HL-60/S4 treated with phorbol 12-myristate 13-acetate at 8.2 ng/mL for 4 days and 3 days (cell line): ENCODE measurements around the gene FAM89B.

Source experiments
- in situ Hi-C: fragments of 300-500 bp; cut with MboI; formaldehyde crosslinking; loops from 2 replicates; pipeline ENCODE4 v1.15.0; 2022; ENCODE audit warnings: low sequenced_read_pairs

The FAM89B gene

DNA sequence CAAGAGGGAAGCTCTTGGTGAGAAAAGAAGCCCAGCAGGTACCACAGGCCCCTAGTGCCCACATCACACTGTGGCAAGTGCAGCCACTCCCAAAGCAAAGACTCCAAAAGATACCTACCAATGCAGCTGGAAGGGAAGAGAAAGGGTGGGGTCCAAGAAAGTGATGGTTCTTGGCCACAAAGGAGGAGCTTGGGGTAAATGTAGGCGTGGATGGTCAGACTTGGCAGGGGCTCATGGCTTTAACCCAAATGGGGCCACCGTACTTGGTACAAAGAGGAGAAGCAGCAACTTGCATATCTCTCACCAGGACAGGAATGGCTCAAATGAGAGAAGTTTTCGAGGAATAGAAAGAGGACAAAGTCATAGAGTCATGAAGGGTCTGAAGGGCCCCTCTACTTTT is 36.9 kb downstream of the FAM89B start:
- in situ Hi-C loops: no loop called here

DNA sequence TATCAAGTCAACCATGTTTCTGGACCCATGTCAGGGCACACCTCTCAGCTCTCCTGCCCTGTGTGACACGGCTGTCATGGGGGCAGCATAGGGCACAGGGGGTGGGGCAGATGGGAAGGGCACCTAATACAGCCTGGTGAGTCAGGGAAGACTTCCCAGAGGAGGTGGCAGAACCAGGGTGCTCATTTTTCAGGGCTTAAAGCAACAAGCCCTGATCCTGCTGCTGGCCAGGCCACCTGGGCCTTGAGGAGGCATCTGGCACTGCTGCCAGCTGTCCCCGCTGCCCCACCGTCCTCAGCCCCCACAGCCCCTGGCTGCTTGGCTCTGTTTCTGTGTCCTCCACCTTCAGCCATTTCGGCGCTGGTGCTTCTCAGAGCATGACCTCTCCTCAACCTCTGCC is 37.3 kb downstream of the FAM89B start:
- in situ Hi-C loops: no loop called here

DNA sequence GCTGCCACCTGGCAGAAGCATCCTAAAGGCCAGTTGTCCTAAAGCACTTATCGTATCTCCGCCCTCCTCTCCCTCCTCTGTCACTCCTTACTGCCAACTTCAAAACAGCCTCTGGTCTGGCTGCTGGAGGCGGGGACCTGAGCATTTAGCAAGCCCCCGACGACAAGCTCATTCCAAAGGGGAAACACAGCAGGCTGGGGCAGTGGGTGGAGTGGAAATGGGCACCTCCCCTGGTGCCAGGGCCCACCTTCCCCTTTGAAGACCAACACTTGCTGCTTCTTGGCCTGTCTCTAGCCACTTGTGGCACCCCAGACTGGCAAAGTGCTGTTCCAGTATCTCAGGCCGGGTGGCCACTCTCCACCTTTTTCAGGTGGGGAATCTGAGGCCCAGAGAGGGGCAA is 38.1 kb downstream of the FAM89B start:
- in situ Hi-C loops: no loop called here

DNA sequence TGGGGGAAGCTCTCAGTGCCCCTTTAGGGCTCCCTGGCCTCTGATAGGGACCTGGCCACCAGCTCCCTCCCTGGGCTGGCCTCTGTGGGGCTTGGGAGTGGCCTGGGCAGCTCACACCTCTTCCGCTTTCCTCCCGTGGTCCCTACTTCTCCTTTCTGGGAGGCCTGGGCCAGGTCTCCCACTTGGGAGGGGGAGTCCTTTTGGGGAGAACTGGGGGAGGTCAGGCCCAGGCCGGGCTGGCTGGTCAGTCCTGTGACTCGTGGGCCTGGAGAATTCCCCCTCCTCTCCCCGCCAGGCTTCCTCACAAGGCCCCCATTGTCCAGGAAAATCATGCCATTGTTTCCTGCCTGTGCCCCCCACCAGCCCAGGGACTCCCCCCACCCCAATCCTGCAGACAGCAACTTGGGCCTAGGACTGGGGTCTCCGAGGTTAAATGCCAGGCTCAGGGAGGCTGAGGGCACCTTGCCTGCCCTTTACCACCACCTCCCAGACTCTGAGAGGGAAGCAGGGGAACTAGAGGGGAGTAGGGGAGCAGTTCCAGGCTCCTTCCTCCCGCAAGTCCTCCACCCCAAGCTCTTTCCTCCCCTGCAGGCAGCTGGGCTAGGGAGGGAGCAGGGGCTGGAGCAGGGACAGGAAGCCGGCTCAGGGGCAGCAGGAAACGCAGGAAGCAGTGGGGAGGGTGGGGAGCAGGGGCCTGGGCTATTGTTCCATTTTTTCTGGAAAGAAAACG is 38.9 kb downstream of the FAM89B start:
- in situ Hi-C loops: no loop called here

DNA sequence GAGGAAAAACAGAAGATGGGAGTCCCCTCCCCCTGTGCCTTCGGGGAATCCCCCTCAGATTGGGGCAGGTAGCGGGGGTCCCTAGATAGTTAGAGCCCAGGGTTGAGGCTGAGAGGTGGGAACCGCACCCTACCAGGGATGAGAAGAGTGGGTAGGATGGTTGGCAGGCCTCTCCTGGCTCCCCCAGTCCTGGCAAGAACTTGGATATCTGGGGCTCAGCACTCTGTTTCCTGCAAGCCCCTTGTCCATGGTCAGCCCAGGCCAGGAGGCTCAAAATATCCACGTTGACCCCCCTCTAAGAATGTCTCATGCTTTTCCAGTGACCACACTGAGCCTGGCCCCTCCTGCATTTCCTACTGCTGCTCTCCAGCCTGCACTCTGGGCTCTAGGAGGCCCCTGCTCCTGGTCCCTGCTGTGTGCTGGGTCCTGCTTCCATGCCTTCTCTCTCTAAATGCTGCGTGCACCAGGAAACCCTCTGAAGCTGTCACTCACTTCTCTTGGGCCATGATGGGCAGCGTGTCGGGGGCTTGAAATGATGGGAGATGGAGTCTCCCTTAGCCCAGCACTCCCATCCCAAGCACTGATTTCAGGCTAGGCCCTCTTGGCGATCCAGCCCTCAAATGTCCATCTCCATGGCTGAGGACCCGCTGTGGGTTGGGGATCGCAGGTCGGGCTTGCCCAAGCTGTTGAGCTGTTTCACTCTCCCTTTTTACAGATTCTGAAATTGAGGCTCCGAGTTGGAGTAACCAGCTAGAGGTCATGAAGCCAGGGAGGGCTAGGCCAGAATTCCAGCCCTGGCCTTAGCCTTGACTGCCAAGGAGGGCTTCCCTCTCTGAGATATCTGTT is 39.6 kb downstream of the FAM89B start:
- in situ Hi-C loops: no loop called here

DNA sequence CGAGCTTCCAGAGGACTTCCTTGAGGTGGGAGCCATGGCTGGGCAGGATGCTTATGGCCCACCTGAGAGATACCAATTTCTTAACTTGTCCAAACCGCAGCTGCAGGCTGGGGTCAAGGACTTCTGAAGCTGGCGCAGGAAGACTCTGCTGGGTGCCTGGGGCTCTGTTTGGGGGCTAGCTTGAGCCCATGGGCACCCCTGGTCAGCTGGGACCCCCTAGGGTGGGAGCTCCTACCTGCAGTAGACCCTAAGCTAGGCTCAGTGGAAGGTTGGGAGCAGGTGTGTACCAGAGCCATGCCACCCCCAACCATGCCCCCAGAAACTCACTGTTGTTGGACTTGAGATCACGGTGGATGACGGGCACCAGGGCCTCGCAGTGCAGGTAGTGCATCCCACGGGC is 40.4 kb downstream of the FAM89B start:
- in situ Hi-C loops: no loop called here

DNA sequence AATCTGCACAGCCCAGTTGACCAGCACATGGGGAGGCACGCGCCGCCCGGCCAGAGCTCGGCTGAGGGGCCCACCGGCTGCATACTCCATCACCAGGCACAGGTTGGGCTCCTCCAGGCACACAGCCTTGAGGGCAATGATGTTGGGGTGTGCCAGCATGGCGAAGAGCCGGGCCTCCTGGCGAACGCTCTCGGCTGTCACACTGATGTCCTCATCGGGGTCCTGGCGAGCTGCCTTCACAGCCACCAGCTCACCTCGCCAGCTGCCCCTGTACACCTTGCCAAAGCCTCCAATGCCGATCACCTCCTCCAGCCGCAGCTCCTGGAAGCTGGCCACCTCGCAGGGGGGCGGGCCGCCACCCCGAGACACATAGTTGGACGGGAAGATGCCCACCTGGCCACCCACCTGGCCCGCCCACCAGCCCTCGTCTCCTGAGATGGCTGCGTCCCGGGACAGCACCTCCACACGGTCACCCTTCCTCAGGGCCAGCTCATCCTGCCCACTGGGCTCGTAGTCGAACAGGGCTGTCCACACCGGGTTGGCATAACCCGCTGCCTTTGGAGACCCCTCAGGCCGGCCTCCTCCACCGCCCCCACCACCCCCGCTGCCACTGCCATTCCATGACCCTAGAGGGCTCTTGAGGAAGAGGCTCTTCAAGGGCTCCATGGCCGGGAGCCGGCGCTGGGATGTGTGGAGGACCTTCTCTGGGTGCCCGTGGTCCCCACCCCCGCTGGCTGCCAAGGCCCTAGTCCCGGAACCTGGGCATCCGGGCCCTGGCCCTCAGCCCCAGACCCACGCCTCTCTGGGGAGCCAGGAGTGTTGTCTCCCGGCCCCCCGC is 41.0 kb downstream of the FAM89B start:
- in situ Hi-C loops: no loop called here

DNA sequence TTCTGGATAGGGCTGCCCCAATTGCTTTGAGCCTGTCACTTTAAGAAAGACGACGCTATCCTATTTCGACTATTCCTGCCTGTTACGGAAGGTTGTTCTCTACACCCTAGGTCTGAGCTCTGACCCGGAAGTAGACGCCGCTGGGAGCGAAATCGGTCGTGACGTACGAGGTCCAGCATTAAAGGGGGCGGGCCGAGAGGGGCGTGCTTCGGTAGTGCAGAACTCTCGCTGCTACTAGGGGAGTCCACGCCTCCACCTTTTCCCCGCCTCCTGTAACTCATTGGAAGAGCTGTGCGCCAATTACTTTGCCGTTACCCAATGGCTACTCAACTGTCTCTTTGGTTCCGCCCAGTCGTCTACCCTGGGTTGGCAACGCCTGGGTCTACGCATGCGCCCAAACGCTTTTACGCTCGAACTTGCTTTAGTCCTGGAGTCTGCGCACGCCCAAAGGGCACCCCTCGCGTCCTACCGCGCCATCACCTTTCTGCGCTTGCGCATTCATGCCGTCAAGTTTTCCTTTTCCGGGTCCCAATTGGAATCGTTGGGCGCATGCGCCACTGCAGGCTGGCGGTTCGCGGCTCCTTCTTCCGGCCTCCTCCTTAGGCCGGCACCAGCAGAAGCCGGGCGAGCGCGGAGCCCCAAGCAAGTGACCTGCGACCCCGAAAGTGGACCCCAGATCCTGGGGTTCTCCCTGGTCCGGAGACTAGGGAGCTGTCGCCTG is 43.1 kb downstream of the FAM89B start, which contains the start of gene PCNX3:
Gene PCNX3 (plus strand): TSS at position 548 of the 721 bp plus-strand sequence. CDS start 536 bp downstream, outside the sequence.
- in situ Hi-C loops: no loop called here

DNA sequence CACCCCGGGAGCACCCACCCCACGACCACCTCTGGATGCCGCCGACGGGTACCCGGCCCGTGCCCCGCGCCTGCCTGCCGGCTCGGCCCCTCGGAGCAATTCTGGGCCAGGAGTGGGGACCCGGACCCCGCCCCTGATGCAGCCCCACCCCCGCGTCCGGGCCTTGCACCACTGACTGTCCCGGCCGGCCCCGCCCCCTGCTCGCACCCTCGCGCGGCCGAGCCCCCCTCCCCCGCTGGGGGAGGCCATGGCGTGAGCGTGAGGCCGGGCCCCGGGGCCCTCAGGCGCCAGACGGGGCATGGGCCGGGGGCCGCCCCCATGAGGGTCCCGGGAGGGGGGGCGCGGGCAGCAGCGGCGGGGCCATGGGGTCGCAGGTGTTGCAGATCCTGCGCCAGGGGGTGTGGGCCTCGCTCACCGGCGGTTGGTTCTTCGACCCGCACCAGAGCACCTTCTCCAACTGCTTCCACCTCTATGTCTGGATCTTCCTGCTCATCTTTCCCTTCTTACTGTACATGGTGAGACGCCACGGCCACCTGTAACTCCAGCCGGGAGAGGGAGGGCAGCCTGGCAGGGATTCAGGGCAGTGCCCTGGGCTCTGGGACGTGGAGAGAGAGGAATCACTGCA is 43.7 kb downstream of the FAM89B start:
- in situ Hi-C loops: no loop called here

DNA sequence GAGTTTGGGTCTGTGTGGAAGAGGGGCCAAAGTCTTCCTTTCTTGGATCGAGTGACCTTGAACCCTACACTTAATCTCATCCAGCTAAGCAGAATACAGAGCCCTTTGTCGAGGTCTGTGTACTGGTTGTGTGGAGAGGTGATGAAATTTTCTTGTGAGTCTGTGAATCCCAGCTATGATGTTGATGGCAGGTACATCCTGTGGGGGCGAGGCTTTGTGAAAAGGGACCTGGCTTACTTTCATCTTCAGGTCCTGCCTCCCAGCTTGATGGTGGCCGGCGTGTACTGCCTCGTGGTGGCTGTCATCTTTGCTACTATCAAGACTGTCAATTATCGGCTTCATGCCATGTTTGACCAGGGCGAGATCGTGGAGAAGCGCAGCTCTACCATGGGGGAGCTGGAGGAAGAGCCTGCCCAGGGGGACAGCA is 44.2 kb downstream of the FAM89B start:
- in situ Hi-C loops: no loop called here

DNA sequence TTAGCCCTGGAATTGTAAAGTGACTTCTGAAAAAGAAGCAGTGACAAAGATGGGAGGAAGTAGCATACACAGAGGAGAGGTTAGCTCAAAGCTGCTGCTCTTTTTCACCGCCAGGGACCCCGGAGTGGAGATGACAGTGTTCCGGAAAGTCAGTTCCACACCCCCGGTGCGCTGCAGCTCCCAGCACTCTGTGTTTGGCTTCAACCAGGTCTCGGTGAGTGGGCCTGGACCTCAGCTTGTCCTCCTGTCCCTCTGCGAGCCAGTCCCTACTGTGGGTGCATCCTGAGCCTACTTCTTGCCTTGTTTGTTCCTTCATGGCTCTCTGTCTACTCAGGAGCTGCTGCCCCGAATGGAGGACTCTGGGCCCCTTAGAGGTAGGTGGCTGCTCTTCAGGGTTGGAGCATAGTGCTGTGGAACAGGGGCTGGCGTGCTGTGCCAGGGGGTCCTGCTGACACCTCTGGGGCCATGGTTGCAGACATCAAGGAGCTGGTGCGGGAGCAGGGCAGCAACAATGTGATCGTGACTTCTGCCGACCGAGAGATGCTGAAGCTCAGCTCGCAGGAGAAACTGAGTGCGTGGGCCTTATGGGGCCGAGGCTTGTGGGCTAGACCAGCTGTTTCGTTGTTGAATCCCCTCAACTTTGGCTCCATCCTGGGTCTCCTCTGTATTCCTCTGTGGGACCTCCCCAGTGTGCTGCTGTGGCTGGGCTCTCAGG is 45.0 kb downstream of the FAM89B start:
- in situ Hi-C loops: no loop called here

DNA sequence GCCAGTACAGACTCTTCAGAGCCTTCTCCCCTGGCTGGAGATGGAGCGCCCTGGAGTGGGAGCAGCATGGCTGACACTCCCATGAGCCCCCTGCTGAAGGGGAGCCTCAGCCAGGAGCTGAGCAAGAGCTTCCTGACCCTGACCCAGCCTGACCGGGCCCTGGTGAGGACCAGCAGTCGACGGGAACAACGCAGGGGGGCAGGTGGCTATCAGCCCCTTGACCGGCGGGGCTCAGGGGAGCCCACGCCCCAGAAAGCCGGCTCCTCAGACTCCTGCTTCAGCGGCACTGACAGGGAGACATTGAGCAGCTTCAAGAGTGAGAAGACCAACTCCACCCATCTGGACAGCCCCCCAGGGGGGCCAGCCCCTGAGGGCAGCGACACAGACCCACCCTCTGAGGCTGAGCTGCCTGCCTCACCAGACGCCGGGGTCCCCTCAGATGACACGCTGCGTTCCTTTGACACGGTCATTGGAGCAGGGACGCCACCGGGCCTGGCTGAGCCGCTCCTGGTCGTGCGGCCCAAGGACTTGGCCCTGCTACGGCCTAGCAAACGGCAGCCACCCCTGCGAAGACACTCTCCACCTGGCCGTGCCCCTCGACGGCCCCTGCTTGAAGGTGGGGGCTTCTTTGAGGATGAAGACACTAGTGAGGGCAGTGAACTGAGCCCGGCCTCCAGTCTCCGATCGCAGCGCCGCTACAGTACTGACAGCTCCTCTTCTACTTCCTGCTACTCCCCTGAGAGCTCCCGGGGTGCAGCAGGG is 45.8 kb downstream of the FAM89B start:
- in situ Hi-C loops: no loop called here

DNA sequence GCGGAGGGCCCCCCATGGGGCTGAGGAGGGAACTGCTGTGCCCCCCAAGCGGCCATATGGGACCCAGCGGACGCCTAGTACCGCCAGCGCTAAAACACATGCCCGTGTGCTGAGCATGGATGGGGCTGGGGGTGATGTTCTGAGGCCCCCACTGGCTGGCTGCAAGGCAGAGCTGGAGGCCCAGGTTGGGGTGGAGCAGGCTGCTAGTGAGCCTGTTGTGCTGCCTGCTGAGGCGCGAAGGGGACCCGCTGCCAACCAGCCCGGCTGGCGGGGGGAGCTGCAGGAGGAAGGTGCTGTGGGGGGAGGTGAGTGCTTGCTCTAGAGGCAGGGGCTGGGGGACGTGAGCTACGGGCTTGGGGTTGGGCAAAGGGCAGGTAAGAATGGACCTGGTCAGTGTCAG is 46.4 kb downstream of the FAM89B start:
- in situ Hi-C loops: no loop called here

DNA sequence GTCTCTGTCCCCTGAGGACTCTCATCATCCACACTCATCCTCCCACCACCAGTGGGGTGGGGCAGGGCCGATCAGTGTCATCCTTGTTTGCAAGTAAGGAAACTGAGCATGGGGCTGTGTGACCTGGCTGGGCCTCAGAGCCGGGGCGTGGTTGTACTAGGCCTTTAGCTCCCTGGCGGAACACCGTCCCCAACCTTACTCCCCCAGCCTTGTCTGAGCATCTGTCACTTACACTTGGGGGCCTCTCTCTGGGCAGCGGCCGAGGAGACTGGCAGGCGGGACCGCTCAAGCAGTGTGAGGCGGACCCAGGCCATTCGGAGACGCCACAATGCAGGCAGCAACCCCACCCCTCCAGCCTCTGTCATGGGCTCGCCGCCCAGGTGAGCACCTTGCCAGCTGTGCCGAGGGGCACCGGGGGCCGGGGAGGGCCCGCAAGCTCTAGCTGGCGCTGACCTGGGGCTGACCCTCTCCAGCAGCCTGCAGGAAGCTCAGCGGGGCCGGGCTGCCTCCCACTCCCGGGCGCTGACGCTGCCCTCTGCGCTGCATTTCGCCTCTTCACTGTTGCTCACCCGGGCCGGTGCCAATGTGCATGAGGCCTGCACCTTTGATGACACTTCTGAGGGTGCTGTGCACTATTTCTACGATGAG is 47.1 kb downstream of the FAM89B start:
- in situ Hi-C loops: no loop called here

DNA sequence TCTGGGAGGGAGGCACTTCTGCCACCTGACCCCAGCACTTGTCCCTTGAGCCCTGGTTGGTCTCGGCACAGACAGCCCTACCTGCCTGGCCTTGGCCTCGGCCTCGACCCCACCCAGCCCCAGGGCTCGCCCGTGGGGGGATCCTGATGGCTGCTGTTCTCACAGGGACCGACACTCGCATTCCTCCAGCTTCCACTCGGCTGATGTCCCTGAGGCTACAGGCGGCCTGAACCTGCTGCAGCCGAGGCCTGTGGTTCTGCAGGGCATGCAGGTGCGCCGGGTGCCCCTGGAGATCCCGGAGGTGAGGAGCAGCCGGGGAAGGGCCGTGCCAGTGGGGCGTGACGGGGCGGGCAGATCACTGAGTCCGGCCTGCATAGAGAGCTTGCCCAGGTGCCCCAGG is 48.3 kb downstream of the FAM89B start:
- in situ Hi-C loops: no loop called here

DNA sequence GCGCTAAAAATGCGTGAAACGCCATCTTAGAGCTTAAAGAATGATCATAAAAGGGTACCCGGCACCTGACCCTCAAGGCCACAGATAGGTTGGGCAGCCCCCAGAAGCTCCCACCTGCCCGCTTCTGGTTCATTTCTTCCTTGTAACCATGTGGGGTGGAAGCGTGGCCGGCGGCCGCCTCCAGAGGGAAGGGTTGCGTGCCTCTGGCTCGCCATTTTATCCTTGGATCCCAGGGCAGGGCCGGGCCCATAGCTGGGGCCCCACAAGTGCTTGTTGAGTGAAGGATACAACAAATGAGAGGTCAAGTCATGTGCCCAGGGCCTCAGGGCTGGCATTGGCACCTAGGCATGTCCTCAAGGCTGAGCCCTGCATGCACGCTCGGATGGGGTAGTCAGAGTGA is 49.1 kb downstream of the FAM89B start:
- in situ Hi-C loops: no loop called here

DNA sequence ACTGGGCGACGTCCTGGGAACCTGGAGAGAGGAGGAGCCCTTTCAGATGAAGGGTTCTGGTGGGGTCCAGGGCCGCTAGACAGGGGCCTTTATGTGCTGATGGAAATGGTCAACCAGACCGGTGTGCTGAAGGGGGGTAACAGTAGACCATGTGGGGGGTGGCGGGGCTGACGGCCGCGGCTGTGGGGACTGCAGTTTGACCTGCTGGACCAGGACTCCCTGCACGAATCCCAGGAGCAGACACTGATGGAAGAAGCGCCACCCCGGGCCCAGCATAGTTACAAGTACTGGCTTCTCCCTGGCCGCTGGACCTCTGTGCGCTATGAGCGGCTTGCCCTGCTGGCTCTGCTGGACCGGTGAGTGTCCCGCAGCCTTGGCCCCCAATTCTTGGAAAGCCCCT is 49.7 kb downstream of the FAM89B start:
- in situ Hi-C loops: no loop called here

DNA sequence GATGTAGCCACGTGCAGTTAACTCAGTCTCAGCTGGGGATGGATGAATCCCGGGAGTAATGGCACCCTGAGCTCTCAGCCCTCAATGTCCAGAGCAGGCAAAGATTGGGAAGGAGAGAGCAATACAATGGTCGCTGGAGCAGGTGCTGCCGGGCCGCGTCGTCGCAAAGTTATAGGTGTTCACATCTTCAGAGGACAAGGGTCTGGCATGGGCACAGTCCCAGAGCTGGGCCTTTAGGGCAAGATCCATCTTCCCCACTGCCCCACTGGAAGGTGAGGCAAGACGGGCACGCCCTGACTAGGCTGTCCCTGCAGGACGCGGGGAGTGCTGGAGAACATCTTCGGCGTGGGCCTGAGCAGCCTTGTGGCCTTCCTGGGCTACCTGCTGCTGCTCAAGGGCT is 50.8 kb downstream of the FAM89B start:
- in situ Hi-C loops: no loop called here
